ENCODE results near the gene ALDH2. TPM values are rescaled to one million over a fixed set of nuclear protein-coding genes. Genes with fewer than 3 reads are reported as not detected.
"Not testable (repeated sequence)": the region's sequence is repeated elsewhere in the genome, so short reads cannot be mapped to it uniquely, and the experiment has no call there.

The ALDH2 gene
- total and polyA plus RNA-seq, 5 donors: 284 to 423 (median 337) TPM

DNA sequence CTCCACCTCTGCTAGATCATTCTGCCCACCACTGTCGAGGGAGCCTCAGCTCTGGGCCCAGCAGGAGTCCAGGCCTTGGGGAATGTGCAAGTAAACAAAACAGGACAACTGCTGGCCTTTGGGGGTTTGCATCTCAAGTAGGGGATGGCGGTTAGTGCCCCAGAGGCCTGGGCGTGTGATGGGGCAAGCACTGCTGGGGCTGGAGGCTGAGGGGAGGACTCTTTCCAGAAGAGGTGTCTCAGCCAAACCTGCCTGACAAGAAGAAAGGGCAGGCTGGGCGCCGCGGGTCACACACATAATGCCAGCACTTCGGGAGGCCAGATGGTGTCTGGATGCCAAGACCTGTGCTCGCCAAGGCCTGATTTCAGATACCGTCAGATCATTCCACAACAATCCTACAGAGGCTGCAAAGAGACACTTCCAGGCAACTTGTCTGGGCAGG, 8.6 kb upstream of the ALDH2 start:
- H3K27ac ChIP-seq (ENCODE audit: low read length): peak overlapping the region; percentile 85
- H3K27me3 ChIP-seq (ENCODE audit: control insufficient read depth, insufficient read depth): no peaks in the 10 kb centered on the region
- no peaks in the 10 kb centered on the region for H3K9me3 ChIP-seq (ENCODE audit: control insufficient read depth, low read length)
- intact Hi-C loops (cut with DNase I): loop anchor here in 2 of 4 donors (5.0 kb wide), 2 partner anchors 34 to 54 kb away; no protein-coding TSS in a partner anchor
- ATAC-seq: peak; percentile 32 to 41
- peak; percentile 63 to 81 (median 78) for DNase-seq
- 48% methylated on average over 9 of the region's 9 CpGs for WGBS
- H3K4me3 ChIP-seq (ENCODE audit: low read length): no peak overlapping the region
- peaks cover 21% of the 10 kb centered on the region for H3K4me1 ChIP-seq (ENCODE audit: control insufficient read depth, insufficient read depth, low read length)

DNA sequence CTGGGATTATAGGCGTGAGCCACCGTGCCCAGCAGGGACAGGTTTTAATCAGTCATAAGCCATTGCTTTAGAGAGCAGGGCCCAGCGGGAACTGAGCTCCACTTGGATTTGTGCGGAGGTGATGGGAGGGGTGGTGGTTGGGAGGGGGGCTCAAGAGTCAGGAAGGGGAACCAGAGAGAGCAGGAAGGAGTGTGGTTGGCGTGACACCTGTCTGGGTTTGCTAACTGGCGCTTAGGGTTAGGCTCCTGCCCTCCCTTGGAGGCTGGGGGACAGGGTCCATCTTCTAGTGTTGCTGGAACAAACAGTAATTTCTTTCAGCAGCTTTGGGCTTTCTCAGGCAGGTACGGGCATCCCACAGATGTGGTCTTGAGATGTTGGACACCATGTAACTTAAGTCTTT, 7.5 kb upstream of the ALDH2 start:
- 83% methylated on average over 7 of the region's 7 CpGs for WGBS
- Histone ChIP-seq H3K27ac (ENCODE audit: low read length) (no peak overlapping the region), H3K9me3 (ENCODE audit: control insufficient read depth, low read length) (no peaks in the 10 kb centered on the region), H3K4me3 (ENCODE audit: low read length) (no peak overlapping the region), H3K4me1 (ENCODE audit: control insufficient read depth, insufficient read depth, low read length) (peaks cover 21% of the 10 kb centered on the region), H3K27me3 (ENCODE audit: control insufficient read depth, insufficient read depth) (no peaks in the 10 kb centered on the region)
- ATAC-seq (no peak), DNase-seq (no peak)
- intact Hi-C loops (cut with DNase I): loop anchor here in 2 of 4 donors (5.0 kb wide), 2 partner anchors 33 to 53 kb away; no protein-coding TSS in a partner anchor

DNA sequence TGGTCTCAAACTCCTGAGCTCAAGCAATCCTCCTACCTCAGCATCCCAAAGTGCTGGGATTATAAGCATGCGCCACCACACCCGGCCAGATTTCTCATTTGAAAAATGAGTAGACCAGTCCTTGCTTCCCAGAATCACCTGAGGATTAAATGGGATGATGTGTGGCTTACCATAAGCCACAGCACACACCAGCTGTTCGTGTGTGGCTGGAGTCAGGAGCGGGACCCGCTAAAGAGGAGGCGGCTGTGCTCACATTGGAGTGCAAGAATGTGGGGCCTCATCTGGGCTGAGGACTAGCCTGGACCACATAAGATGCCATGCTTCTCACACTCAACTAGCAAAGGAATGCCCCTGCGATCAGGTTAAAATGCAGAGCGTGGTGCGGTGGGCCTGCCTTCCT, 6.7 kb upstream of the ALDH2 start:
- WGBS: 88% methylated on average over 9 of the region's 9 CpGs
- Histone ChIP-seq H3K27ac (ENCODE audit: low read length) (no peak overlapping the region), H3K4me1 (ENCODE audit: control insufficient read depth, insufficient read depth, low read length) (peaks cover 16% of the 10 kb centered on the region), H3K9me3 (ENCODE audit: control insufficient read depth, low read length) (no peaks in the 10 kb centered on the region), H3K27me3 (ENCODE audit: control insufficient read depth, insufficient read depth) (no peaks in the 10 kb centered on the region), H3K4me3 (ENCODE audit: low read length) (no peak overlapping the region)
- intact Hi-C loops (cut with DNase I): loop anchor here in 2 of 4 donors (5.0 kb wide), 2 partner anchors 32 to 52 kb away; no protein-coding TSS in a partner anchor
- ATAC-seq (no peak), DNase-seq (no peak)

DNA sequence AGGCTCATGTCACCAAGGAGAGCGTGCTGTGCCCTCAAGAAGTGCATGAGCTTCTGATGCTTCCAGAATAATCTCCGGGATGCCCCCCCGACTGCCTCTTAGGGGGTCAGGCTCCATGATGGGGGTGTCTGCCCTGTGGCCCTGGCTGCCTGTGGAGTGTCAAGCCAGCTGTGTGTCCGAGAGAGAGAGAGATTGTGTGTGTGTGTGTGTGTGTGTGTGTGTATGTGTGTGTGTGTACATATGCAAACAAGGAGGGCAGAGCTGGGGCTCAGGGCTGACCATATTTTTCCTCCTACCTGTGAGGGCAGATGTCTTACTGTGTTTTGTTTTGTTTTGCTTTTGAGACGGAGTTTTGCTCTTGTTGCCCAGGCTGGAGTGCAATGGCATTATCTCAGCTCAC, 5.6 kb upstream of the ALDH2 start:
- peaks cover 16% of the 10 kb centered on the region for H3K4me1 ChIP-seq (ENCODE audit: control insufficient read depth, insufficient read depth, low read length)
- H3K4me3 ChIP-seq (ENCODE audit: low read length): no peak overlapping the region
- no peak overlapping the region for H3K27ac ChIP-seq (ENCODE audit: low read length)
- DNase-seq: no peak
- ATAC-seq: no peak
- H3K27me3 ChIP-seq (ENCODE audit: control insufficient read depth, insufficient read depth): no peaks in the 10 kb centered on the region
- H3K9me3 ChIP-seq (ENCODE audit: control insufficient read depth, low read length): no peaks in the 10 kb centered on the region
- WGBS: 75% methylated on average over 5 of the region's 5 CpGs
- intact Hi-C loops (cut with DNase I): no loop called here

DNA sequence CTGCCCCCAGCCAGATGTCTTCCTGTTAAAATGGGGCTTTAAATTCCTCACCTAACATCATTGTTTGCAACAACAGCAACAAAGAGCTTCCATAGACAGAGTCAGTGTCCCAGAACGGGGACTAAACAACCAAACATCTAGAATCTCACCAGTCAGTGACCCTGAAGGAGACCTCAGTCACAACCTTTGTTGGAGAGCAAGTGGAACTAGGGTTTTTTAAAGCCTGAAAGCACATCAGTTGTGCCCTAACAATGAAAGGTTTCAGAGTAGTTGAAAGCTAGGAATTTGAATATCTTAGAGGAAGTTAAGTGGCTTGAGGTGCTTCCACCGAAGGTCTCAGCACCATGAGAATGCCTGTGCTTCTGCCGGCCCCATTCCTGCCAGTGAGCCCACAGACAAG, 5.0 kb upstream of the ALDH2 start:
- no peak overlapping the region for H3K27ac ChIP-seq (ENCODE audit: low read length)
- ATAC-seq (no peak), DNase-seq (no peak)
- H3K27me3 ChIP-seq (ENCODE audit: control insufficient read depth, insufficient read depth): no peaks in the 10 kb centered on the region
- no peak overlapping the region for H3K4me3 ChIP-seq (ENCODE audit: low read length)
- WGBS: 46% methylated on average over 3 of the region's 3 CpGs
- H3K9me3 ChIP-seq (ENCODE audit: control insufficient read depth, low read length): no peaks in the 10 kb centered on the region
- peaks cover 10% of the 10 kb centered on the region for H3K4me1 ChIP-seq (ENCODE audit: control insufficient read depth, insufficient read depth, low read length)
- intact Hi-C loops (cut with DNase I): no loop called here

DNA sequence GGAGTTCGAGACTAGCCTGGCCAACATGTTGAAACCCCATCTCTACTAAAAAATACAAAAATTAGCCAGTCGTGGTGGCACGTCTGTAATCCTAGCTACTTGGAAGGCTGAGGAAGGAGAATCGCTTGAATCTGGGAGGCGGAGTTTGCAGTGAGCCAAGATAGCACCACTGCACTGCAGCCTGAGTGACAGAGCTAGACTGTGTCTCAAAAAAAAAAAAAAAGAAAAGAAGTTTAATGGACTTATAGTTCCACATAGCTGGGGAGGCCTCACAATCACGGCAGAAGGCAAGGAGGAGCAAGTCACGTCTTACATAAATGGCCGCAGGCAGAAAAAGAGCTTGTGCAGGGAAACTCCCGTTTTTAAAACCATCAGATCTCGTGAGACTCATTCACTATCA, 3.2 kb upstream of the ALDH2 start:
- intact Hi-C loops (cut with DNase I); ATAC-seq: not testable (repeated sequence)

DNA sequence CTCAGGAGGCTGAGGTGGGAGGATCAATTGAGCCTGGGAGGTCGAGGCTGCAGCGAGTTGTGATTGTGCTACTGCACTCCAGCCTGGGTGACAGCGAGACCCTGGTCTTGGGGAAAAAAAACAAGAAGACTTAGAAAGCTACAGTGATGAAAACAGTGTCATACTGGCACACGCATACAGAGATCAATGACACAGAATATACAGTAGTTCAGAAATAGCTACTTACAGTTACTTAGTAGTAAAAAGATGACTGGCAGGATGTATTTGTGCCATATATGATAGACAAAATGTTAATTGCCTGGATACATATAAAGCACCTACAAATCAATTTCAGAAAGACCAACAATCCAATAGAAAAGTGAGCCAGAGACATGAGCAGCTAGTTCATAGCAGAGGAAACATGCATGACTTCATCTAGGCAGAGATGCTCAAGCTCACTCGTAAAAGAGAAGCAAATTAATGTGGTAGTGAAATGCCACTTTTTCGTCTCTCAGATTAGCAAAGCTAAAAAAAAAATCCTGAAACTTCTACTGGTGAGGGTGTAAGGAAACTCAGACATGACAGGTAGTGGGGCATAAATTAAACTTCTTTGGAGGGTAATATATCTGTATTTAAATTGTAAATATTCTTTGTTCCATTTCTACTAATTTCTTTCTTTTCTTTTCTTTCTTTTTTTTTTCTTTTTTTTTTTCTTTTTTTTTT, 2.5 kb upstream of the ALDH2 start:
- Histone ChIP-seq H3K9me3 (ENCODE audit: control insufficient read depth, low read length) (no peaks in the 10 kb centered on the region), H3K27me3 (ENCODE audit: control insufficient read depth, insufficient read depth) (no peaks in the 10 kb centered on the region), H3K4me3 (ENCODE audit: low read length) (no peak overlapping the region), H3K27ac (ENCODE audit: low read length) (no peak overlapping the region), H3K4me1 (ENCODE audit: control insufficient read depth, insufficient read depth, low read length) (peaks cover 2% of the 10 kb centered on the region)
- DNase-seq (no peak), ATAC-seq (no peak)
- intact Hi-C loops (cut with DNase I): no loop called here
- 67% methylated on average over 6 of the region's 6 CpGs for WGBS

More for the DNA sequence above, 3.2 kb upstream of the ALDH2 start:
- H3K9me3 ChIP-seq (ENCODE audit: control insufficient read depth, low read length); H3K27ac ChIP-seq (ENCODE audit: low read length); H3K4me3 ChIP-seq (ENCODE audit: low read length); H3K27me3 ChIP-seq (ENCODE audit: control insufficient read depth, insufficient read depth); DNase-seq; H3K4me1 ChIP-seq (ENCODE audit: control insufficient read depth, insufficient read depth, low read length): not testable (repeated sequence)
- WGBS: 54% methylated on average over 10 of the region's 10 CpGs

DNA sequence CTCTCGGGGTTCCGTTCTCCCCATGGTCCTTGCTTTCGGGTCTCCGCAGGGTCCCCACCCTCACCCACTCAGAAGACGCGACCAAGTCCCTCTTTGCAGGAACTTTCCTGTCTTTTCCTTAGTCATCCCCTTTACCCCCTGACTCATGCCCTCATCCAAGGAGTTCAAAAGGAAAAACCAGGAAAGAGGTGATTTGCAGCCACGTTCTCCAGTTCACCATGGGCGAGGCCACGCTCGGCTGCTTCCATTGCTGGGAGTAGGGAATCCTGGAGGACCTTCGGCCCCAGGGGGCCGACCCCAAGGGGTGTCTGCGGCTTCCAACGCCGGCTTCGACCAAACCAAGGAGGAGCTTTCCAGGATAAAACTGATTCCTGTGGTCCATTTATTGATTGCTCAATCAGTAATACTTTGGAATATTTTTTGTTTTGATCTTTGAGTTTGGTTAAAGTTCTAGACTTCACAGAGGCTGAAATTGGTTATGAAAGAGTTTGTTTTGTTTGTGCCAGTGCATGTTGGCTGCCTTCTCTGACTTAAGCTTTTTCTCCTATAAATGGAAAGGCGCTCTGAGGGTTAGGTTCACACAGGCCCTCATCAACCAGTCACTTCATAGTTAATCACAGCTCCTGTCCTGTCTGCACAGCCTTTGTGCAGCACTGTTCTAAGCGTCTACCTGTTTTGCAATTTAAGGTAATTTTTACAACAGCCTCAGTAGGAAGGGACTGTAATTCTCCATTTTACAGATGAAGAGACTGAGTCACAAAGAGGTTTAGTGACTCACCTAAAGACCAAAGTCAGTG, 827 bp downstream of the ALDH2 start:
- DNase-seq (peak in 2 of 3 donors; percentile 72), ATAC-seq (peak; percentile 8 to 54)
- 5% methylated on average over 18 of the region's 18 CpGs for WGBS
- Histone ChIP-seq H3K4me3 (ENCODE audit: low read length) (peak overlapping the region; percentile 77), H3K9me3 (ENCODE audit: control insufficient read depth, low read length) (no peaks in the 10 kb centered on the region), H3K27me3 (ENCODE audit: control insufficient read depth, insufficient read depth) (no peaks in the 10 kb centered on the region), H3K4me1 (ENCODE audit: control insufficient read depth, insufficient read depth, low read length) (peaks cover 2% of the 10 kb centered on the region), H3K27ac (ENCODE audit: low read length) (peak overlapping the region; percentile 64)
- intact Hi-C loops (cut with DNase I): no loop called here

DNA sequence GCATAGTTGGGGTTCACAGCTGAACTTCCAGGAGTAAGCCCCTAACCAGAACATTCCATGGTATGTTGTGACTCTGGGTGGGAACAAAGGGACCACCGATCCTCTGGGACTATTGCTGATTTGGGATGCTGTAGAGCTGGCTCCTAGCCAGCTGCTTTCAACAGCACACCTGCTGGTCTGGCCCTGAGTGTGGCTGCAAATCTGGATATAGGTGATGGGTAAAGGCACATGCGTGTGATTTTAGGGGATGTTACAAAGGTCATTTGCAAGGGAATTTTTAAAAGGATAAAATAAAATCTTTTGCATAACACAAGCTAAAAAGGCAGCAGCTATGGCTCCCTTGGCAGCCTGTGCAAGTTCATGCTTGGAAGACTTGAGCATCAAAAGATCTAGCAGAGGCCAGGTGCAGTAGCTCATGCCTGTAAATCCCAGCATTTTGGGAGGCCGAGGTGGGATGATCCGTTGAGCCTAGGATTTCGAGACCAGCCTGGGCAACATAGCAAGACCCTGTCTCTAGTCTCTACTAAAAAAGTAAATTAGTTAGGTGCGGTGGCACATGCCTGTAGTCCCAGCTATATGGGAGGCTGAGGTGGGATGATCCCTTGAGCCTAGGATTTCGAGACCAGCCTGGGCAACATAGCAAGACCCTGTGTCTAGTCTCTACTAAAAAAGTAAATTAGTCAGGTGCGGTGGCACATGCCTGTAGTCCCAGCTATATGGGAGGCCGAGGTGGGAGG, 1.6 kb downstream of the ALDH2 start:
- H3K4me3 ChIP-seq (ENCODE audit: low read length): peak overlapping the region; percentile 77
- intact Hi-C loops (cut with DNase I): no loop called here
- H3K9me3 ChIP-seq (ENCODE audit: control insufficient read depth, low read length): no peaks in the 10 kb centered on the region
- no peaks in the 10 kb centered on the region for H3K27me3 ChIP-seq (ENCODE audit: control insufficient read depth, insufficient read depth)
- whole genome bisulfite sequencing: 85% methylated on average over 9 of the region's 9 CpGs
- H3K4me1 ChIP-seq (ENCODE audit: control insufficient read depth, insufficient read depth, low read length): peaks cover 6% of the 10 kb centered on the region
- no peak for ATAC-seq
- peak in 1 of 3 donors; percentile 19 for DNase-seq
- peak overlapping the region; percentile 64 for H3K27ac ChIP-seq (ENCODE audit: low read length)

DNA sequence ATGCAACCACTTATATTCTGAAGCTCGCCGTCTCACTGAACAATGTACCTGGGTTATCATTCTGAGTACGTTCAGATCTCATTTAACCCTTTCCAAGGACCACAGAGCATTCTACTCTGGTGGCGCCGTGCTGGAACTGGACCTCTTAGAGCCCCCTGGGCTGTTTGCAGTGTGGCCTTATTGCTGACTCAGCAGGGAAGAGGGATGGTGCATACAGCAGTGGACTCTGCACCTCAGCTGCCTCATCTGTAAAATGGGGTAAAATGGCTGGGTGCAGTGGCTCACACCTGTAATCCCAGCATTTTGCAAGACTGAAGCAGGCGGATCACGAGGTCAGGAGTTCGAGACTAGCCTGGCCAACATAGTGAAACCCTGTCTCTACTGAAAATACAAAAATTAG, 2.9 kb downstream of the ALDH2 start:
- intact Hi-C loops (cut with DNase I): no loop called here
- WGBS: 82% methylated on average over 8 of the region's 8 CpGs
- Histone ChIP-seq H3K4me1 (ENCODE audit: control insufficient read depth, insufficient read depth, low read length) (peaks cover 15% of the 10 kb centered on the region), H3K9me3 (ENCODE audit: control insufficient read depth, low read length) (no peaks in the 10 kb centered on the region), H3K27ac (ENCODE audit: low read length) (no peak overlapping the region), H3K4me3 (ENCODE audit: low read length) (no peak overlapping the region), H3K27me3 (ENCODE audit: control insufficient read depth, insufficient read depth) (no peaks in the 10 kb centered on the region)
- no peak for DNase-seq
- ATAC-seq: no peak
